ENCODE results near the gene DNAH6. TPM values are rescaled to one million over a fixed set of nuclear protein-coding genes. Genes with fewer than 3 reads are reported as not detected.
"Not testable (repeated sequence)": the region's sequence is repeated elsewhere in the genome, so short reads cannot be mapped to it uniquely, and the experiment has no call there.

The DNAH6 gene
- total and polyA plus RNA-seq, 8 donors = 1.3 to 6.2 (median 3.6) TPM

DNA sequence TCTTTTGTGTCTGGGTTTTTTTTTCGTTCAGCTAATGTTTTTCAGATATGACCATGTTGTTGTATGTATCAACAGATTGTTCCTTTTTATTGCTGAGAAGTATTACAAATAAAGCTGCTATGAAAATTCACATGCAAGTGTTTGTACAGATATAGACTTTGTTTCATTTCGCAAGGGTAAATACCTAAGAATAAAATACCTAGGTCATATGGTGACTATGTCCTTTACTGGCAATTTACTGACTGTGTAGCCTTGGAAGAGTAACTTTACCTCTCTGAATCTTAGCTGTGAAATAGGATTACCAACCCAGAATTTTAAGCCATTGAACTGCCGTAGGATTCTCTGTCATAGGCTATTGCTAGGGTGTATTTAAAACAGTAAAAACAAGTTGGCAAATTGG is 19.0 kb upstream of the DNAH6 start:
- H3K36me3 ChIP-seq = no peaks in the 10 kb centered on the region
- TF ChIP-seq, protein P1, sequence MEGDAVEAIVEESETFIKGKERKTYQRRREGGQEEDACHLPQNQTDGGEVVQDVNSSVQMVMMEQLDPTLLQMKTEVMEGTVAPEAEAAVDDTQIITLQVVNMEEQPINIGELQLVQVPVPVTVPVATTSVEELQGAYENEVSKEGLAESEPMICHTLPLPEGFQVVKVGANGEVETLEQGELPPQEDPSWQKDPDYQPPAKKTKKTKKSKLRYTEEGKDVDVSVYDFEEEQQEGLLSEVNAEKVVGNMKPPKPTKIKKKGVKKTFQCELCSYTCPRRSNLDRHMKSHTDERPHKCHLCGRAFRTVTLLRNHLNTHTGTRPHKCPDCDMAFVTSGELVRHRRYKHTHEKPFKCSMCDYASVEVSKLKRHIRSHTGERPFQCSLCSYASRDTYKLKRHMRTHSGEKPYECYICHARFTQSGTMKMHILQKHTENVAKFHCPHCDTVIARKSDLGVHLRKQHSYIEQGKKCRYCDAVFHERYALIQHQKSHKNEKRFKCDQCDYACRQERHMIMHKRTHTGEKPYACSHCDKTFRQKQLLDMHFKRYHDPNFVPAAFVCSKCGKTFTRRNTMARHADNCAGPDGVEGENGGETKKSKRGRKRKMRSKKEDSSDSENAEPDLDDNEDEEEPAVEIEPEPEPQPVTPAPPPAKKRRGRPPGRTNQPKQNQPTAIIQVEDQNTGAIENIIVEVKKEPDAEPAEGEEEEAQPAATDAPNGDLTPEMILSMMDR (IDR thresholded peaks at IDR 0.05) = no peak
- intact Hi-C loops (cut with DNase I) = loop anchor here in 1 of 2 donors (5.0 kb wide), 1 partner anchor 370 kb away; no protein-coding TSS in a partner anchor
- no peak overlapping the region for H3K4me3 ChIP-seq
- ATAC-seq (no peak), DNase-seq (no peak)
- H3K4me1 ChIP-seq = no peaks in the 10 kb centered on the region
- no peaks in the 10 kb centered on the region for H3K27me3 ChIP-seq
- no peaks in the 10 kb centered on the region for H3K9me3 ChIP-seq
- H3K27ac ChIP-seq = no peak overlapping the region

DNA sequence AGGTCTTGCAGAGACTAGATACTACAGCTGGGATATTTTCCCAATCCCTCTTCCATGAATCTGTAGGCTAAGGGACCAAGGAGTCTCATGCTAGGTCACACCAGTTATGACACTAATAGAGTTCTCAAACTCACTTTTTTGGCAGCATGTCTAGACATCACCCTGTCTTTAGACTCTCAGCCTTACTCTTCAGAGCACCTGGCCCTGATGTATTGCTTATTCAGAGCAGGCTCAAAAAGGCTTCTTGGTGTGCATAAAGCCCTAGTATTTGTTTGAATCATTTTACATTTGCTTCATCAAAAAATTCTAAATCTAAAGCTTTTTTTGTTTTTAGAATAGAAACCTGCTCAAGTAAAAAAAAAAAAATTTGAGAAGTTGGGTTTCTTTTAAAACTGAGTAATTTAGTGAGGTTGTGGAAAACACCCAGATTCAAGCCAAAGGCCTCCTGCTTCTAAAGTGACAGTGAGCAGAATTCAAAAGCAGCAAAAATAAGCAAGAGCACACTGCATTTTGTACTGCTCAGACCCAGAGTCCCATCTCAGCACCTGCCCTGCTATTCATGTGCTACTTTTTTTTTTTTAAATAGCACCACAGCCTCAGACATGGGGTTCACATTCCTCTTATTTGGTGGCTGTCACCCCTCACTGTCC is 18.0 kb upstream of the DNAH6 start:
- no peak for ATAC-seq
- intact Hi-C loops (cut with DNase I) = loop anchor here in 1 of 2 donors (5.0 kb wide), 1 partner anchor 369 kb away; no protein-coding TSS in a partner anchor
- TF ChIP-seq, protein P1 (IDR thresholded peaks at IDR 0.05) = no peak
- no peaks in the 10 kb centered on the region for H3K4me1 ChIP-seq
- no peak overlapping the region for H3K27ac ChIP-seq
- no peaks in the 10 kb centered on the region for H3K9me3 ChIP-seq
- DNase-seq = no peak
- no peak overlapping the region for H3K4me3 ChIP-seq
- H3K27me3 ChIP-seq = no peaks in the 10 kb centered on the region
- H3K36me3 ChIP-seq = no peaks in the 10 kb centered on the region

DNA sequence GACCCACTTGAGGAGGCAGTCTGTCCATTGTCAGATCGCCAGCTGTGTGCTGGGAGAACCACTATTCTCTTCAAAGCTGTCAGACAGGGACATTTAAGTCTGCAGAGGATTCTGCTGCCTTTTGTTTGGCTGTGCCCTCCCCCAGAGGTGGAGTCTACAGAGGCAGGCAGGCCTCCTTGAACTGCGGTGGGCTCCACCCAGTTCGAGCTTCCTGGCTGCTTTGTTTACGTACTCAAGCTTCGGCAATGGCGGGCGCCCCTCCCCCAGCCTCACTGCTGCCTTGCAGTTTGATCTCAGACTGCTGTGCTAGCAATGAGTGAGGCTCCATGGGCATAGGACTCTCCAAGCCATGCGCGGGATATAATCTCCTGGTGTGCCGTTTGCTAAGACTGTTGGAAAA is 5.3 kb upstream of the DNAH6 start:
- H3K36me3 ChIP-seq; ATAC-seq; H3K27me3 ChIP-seq; H3K27ac ChIP-seq; intact Hi-C loops (cut with DNase I); H3K4me1 ChIP-seq; H3K4me3 ChIP-seq: not testable (repeated sequence)
- H3K9me3 ChIP-seq = peaks cover 0 to 12% of the 10 kb centered on the region in 2 donors
- peak in 1 of 4 donors; percentile 57 for DNase-seq

DNA sequence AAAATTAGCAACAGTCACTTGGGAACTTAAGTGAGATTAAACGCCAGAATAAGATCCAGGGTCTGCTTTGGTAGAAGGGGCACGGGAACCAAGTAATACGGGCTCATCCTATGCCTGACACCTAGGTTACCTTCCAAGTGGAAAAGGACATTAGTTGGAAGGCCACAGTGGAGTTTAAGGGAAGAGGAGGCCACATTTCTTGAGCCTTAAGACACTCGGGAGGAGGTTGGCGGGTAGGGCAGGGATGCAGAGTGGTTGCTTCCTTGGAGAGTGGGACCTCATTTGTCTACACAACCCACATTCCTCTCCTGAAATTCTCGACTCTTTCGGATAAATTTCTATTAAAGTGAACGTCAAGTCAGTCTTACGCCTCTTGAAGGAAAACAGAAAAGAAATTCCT is 510 bp upstream of the DNAH6 start:
- DNase-seq = no peak
- TF ChIP-seq, protein P1 (IDR thresholded peaks at IDR 0.05) = no peak
- H3K4me1 ChIP-seq = peaks cover 0 to 3% of the 10 kb centered on the region in 2 donors
- H3K27me3 ChIP-seq = no peaks in the 10 kb centered on the region
- intact Hi-C loops (cut with DNase I) = no loop called here
- H3K27ac ChIP-seq = peak overlapping the region; percentile 34 to 59
- no peaks in the 10 kb centered on the region for H3K36me3 ChIP-seq
- ATAC-seq = peak; percentile 24
- peak overlapping the region; percentile 25 to 31 for H3K4me3 ChIP-seq
- H3K9me3 ChIP-seq = peaks cover 0 to 9% of the 10 kb centered on the region in 2 donors

DNA sequence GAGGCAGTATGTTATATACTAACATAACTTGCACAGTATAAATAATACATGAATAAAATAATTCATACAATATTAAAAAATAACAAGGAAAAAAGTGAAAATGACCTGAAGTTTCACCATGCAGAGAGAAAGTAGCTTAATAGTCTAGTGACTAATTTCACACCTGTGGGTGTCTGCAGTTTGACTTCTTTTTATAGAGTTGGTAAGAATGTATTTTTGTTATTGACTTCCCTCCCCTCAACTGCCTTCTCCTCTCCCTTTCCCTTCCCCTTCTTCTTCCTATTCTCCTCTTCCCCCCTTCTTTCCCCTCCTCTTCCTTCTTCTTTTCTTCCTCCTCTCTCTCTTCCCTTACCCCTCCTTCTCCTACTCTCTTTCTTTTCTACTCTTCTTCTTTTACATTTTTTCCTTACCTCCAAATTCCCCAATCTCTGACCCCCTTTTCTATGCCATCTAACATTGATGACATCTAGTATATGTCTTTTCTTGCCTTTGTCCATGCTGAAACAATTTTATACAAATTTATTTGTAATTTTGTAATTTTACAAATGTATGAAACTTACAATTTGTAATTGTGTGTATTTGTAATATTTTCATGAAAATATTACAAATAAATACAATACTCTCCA is 3.1 kb downstream of the DNAH6 start:
- H3K27me3 ChIP-seq = no peaks in the 10 kb centered on the region
- intact Hi-C loops (cut with DNase I) = no loop called here
- no peak overlapping the region for H3K27ac ChIP-seq
- DNase-seq (no peak), ATAC-seq (no peak)
- peaks cover 0 to 3% of the 10 kb centered on the region in 2 donors for H3K4me1 ChIP-seq
- TF ChIP-seq, protein P1 (IDR thresholded peaks at IDR 0.05) = no peak
- H3K9me3 ChIP-seq = no peaks in the 10 kb centered on the region
- H3K4me3 ChIP-seq = no peak overlapping the region
- H3K36me3 ChIP-seq = no peaks in the 10 kb centered on the region

Data from left lung (tissue), 10 donors.